Embryonic facial prominence (tissue), 1 donor: ENCODE results near the gene LGI4.

Experiments used
- DNase-seq: peaks from one replicate; pipeline ENCODE4 v3.0.0-alpha.2; 2016; ENCODE audit errors: extremely low spot score

LGI4 gene

GRCh38 chr19:35085947-35086346 lies 48.9 kb downstream of the LGI4 start:
- DNase-seq: no peak

- DNase-seq: no peak
Observed at GRCh38 chr19:35084509-35084762, 50.4 kb downstream of the LGI4 start.

GRCh38 chr19:35083691-35084508 lies 51.0 kb downstream of the LGI4 start:
- DNase-seq: no peak

- no peak for DNase-seq
Observed at GRCh38 chr19:35081201-35081600, 53.7 kb downstream of the LGI4 start.

GRCh38 chr19:35080613-35081170 lies 54.2 kb downstream of the LGI4 start:
- no peak for DNase-seq

GRCh38 chr19:35079826-35080225 lies 55.0 kb downstream of the LGI4 start:
- DNase-seq: no peak

- DNase-seq: no peak
Observed at GRCh38 chr19:35077411-35078223, 57.2 kb downstream of the LGI4 start.

- no peak for DNase-seq
Observed at GRCh38 chr19:35076657-35077056, 58.2 kb downstream of the LGI4 start.

GRCh38 chr19:35076026-35076370 lies 58.9 kb downstream of the LGI4 start:
- no peak for DNase-seq

- DNase-seq: no peak
Observed at GRCh38 chr19:35075202-35076025, 59.4 kb downstream of the LGI4 start.
